Stimulated activated CD4-positive, alpha-beta T cell treated with anti-CD3 and anti-CD28 coated beads, Interleukin-1b, Interleukin-23, amount 100 ng/mL, for 4 hours (primary cell): ENCODE measurements around the gene RPAIN.

Source experiments
- DNase-seq, 2 donors: peaks; one replicate each; pipeline ENCODE4 v3.0.0-alpha.2; 2020; ENCODE audit warnings: low read depth in 2 of 2

The RPAIN gene

DNA sequence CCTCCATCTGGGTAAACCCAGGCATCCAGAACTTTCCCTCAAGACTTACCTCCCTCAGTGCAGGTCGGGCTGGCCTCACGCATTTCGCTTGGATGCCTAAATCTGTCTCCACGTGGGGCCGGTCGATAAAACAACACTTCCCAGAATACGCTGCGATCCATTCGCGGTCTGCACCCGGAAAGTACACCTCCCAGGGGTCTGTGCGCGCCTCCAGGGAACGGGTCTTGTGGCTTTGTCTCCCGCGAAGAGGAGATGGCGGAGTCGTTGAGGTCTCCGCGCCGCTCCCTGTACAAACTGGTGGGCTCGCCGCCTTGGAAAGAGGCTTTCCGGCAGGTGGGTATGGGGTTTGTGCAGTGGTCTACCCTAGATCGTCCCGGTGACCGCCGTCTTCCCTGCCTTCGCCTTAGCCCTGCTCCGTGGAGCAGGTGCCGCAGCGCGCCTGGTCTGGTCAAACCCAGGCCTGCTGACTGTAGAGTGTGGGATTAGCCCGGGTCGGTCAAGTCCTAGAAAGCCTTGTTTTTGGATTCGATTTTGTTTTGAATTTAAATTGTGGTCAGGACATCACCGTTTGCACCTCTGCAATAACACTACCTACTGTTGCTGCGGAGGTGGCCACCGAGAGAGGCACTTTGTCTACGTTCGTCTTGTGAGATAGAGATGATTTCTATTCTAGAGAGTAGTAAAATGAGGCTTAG is at the start of gene RPAIN:
TSS of gene RPAIN (plus strand) at position 224 of the 695 bp plus-strand sequence. CDS start at position 253, 29 bp downstream.
- peak; percentile 73 to 77 for DNase-seq

DNA sequence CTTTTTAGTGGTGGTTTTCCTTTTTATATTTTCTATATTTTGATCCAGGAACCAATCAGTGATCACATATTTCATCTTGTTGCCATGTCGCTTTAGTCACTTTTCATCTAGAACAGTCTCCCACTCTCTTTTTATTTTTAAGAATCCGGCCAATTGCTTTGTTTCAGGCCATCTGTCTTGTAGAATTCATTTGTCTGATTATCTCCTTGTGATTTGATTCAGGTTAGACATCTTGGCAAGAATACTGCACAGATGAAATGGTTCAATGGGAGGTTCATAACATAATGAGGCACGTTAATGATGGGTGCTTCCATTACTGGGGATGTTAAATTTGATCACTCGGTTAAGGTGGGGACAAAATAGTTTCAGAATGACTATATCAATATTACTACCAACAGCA is 49.6 kb upstream of the RPAIN start:
- DNase-seq, result no peak

GRCh38 chr17:5373112-5373511 is 46.9 kb upstream of the RPAIN start:
- no peak for DNase-seq

DNA sequence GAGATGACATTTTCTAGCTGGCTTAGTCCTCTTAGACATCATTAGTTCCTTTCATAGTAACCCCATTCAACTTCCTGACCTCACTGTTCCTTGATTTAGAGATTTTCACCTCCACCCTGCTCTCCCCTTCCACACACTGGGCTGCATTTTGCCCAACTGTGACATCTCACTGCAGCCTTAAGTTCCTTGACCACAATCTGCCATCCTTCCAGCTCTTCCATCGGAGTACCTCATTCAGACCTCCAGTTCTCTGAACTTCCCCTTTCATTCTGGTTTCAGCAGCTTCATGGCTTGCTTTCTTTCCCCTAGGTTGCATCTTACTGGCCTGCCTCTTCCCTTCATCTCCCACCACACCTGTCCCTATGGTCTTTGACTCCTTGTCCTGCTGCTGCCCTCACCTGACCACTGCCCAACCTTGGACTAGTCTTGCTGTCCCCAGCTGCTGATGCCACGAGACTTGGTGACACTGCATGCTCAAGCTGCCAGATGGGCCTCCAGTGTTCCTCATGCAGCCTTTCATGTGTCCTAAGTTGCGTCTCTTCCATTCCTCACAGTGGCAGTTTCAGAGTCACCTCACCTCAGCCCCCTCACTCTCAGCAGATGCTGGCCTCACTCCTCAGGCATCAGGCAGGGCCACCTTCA is 41.3 kb upstream of the RPAIN start:
- no peak for DNase-seq

- no peak for DNase-seq
Observed at GRCh38 chr17:5379351-5380107, 40.5 kb upstream of the RPAIN start.

DNA sequence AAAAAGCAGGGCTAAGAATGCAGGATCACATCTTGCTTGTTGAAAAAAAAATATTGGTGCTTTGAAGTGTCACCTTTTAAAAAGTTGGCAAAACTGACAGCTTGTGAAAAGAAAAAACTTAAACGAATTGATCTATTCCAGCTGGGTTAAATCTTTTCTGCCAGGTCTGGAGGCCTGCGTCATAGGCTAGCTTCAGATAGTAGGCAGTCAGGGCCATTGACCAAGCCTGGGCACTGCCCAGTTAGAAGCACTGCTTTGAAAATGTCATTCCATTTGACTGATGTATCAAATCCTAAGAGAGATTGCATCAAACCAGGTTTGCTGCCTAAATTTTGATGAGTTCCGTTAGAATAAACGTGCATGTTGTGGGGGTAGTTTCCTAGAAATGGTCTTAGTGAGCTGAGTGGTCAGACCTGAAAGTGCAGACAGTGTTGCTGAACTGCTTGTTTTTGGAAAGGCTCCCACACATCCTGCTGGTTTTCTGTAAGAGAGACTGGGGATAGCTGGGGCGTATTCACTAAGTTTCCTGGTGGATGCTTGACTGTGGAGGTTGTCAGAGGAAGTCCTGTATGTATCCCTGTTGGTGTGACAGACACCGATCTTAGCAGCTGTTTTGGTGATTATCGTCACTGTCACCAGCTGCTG is 39.4 kb upstream of the RPAIN start:
- no peak for DNase-seq

- no peak for DNase-seq
Observed at GRCh38 chr17:5381542-5381941, 38.4 kb upstream of the RPAIN start.

DNA sequence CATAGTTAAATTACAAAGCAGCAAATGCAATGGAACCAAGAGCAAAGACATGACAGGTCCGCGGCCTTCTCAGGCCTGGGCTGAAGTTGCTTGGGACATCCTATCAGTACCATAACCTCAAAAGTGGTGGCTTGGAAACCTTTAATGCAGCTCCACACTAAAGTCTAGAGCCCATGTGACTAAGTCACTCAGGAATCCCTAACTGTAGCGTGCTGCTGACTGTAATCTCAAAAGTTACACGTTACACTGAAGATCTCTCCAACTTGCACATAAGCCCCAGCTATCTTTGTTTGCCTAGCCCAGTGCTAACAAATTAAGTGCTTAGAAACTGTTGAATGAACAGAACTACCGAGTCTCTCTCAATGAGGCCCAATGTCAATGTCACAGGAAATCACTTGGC is 28.3 kb upstream of the RPAIN start:
- DNase-seq, result no peak

- no peak for DNase-seq
Observed at GRCh38 chr17:5396612-5397011, 23.4 kb upstream of the RPAIN start.

DNA sequence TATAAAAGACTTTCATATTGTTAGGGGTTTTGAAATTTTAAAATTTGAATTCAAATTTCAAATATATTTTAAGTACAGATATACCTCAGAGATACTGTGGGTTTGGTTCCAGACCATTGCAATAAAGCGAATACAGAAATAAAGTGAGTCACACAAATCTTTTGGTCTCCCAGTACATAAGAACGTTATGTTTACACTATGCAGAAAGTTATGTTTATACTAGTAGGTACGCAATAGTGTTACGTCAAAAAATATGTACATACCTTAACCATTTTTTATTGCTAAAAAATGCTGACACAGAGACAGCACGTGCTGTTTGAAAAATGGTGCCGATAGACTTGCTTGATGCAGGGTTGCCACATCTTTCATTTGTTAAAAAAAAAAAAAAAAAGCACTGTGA is 20.2 kb upstream of the RPAIN start:
- no peak for DNase-seq

DNA sequence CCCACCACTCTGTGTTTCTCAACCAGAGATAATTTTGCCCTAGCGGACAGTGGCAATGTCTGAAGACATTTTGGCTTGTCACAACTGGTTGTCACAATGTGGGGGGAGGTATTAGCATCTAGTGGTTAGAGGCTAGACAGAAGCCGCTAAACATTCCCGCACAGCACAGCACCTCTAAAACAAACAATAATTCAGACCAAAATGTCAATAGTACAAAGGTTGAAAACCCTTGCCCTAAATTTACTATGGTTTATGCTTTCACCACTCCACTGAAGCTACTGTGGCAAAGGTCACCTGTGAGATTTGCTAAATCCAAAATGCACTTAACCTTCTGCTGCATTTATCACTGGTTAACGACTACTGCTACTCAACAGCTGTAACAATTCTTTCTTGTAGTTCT is 14.6 kb upstream of the RPAIN start:
- DNase-seq, result no peak

GRCh38 chr17:5408186-5408585 is 11.8 kb upstream of the RPAIN start:
- no peak for DNase-seq

GRCh38 chr17:5410594-5411272 is 9.2 kb upstream of the RPAIN start:
- DNase-seq, result no peak

DNA sequence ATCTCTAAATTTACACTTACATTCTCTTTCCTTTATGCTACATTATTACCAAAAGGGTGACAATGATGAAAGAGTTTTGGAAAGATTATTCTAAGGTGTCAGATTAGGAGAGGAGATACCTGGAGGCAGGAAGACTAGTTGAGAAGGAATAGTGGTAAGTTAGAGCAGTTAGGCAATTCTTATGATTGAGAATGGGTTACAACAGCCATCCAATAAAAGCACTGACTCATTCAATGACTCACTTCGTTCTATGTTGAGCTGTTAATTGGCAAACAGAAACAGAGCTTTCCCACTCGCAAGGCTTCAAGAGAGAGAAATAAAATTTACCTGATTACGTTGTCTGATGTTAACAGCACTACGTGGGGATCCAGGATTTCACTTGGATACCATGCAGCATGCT is 6.3 kb upstream of the RPAIN start:
- DNase-seq, result no peak

DNA sequence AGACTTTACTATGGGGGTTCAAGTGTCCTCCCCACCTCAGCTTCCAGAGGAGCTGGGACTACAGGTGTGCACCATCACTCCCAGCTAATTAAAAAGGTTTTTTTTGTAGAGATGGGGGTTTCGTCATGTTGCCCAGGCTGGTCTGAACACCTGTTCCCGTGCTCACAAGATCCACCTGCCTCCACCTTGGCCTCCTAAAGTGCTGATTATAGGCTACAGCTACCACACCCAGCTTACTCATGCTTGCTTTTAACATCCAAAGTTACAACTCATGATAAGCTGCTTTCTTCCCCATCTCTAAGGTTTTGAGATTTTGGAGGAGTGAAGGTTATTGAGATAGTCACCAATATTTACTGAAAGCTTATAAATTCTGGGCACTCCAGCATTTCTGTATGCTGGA is 3.1 kb upstream of the RPAIN start:
- DNase-seq, result no peak

GRCh38 chr17:5418858-5419355 is 1.1 kb upstream of the RPAIN start:
- DNase-seq, result peak; percentile 24 to 47

GRCh38 chr17:5419356-5419958 is 525 bp upstream of the RPAIN start, which contains the start of gene NUP88:
Gene NUP88, minus strand, starts transcription at chr17:5419662. Its CDS starts 12 bp downstream, at chr17:5419650.
- peak; percentile 89 to 91 for DNase-seq

- no peak for DNase-seq
Observed at GRCh38 chr17:5422505-5422904, 2.5 kb downstream of the RPAIN start.

DNA sequence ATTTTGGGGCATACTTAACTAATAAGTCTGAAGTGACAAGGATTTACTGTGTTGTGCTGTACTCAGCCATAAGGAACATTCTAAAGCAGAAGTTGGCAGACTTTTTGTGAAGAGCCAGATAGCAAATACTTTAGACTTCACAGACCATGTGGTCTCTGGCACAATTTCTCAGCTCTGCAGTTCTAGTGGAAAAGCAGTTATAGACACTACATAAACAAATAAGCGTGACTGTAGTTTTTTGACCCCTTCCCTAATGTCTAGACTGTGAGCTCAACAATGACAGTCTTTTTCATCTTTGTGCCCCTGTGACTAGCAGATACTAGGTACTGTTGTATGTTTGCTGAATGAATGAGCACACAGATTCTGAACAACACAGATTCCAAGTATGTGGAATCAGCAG is 4.9 kb downstream of the RPAIN start:
- no peak for DNase-seq

DNA sequence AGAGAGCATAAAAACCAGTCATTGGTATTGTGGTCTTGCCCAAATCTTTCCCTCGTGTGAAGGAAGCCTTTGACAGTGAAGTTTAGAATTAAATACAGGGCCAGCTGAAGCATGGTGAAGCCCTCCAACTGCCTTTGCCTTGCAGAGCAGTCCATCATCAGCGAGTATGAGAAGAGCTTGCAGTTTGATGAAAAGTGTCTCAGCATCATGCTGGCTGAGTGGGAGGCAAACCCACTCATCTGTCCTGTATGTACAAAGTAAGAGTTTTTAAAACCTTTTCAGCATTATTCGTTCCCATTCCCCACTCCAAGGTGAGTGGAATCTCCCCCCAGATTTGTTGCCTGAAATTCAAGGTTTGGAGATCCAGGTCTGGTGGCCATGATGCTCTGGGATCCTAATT is 5.8 kb downstream of the RPAIN start:
- DNase-seq, result no peak
